Naive thymus-derived CD4-positive, alpha-beta T cell (primary cell): Measurements from ENCODE around the gene XRCC6. TPM values are rescaled to one million over a fixed set of nuclear protein-coding genes. Genes with fewer than 3 reads are reported as not detected.

Experiments
- ATAC-seq: fragments of 150-1000 bp; cut with Tn5 transposase; 2 replicates; pipeline ENCODE4 v1.10.0; 2021; ENCODE audit warnings: mild to moderate bottlenecking, moderate library complexity
- CTCF ChIA-PET: fragments of 350-600 bp; sonication (Branson Sonifier 250); formaldehyde crosslinking; loops from one replicate; lab custom pipeline; 2021; ENCODE audit warnings: antibody characterized with exemption; lab: Charles Lee
- POLR2A ChIA-PET: fragments of 350-600 bp; sonication (Branson Sonifier 250); formaldehyde crosslinking; loops from one replicate; lab custom pipeline; 2021; ENCODE audit warnings: antibody characterized with exemption, inconsistent platforms; lab: Charles Lee
- DNase-seq, 9 donors: peaks; one replicate each; pipeline versions ENCODE4 v3.0.0 to v3.0.0-alpha.2; 2020 to 2022; ENCODE audit warnings: mixed read lengths in 1 of 9
- H3K27ac ChIP-seq: one replicate; pipeline ENCODE4 v1.7.0; 2013; ENCODE audit warnings: mild to moderate bottlenecking, low read depth, low read length, moderate library complexity
- H3K27me3 ChIP-seq, 2 donors: one replicate each; pipeline ENCODE4 v1.7.0; 2013; ENCODE audit warnings: low read length in 2 of 2, mild to moderate bottlenecking in 2 of 2, moderate library complexity in 2 of 2; ENCODE audit not compliant: control insufficient read depth in 2 of 2, insufficient read depth in 2 of 2
- H3K36me3 ChIP-seq, 3 experiments: 1 replicate in 2 of 3; 2 replicates in 1 of 3; pipeline ENCODE4 v1.7.0; 2013; ENCODE audit warnings: low read length in 3 of 3, mild to moderate bottlenecking in 3 of 3, moderate library complexity in 1 of 3; ENCODE audit not compliant: insufficient read depth in 3 of 3, control insufficient read depth in 2 of 3
- H3K4me1 ChIP-seq, 2 donors: one replicate each; pipeline ENCODE4 v1.7.0; 2013; ENCODE audit warnings: low read length in 2 of 2, mild to moderate bottlenecking in 2 of 2, moderate library complexity in 1 of 2; ENCODE audit not compliant: control insufficient read depth in 2 of 2, insufficient read depth in 2 of 2
- H3K4me3 ChIP-seq: 2 replicates; pipeline ENCODE4 v1.7.0; 2013; ENCODE audit warnings: mild to moderate bottlenecking, low read length
- H3K9me3 ChIP-seq, 3 experiments: 1 replicate in 2 of 3; 2 replicates in 1 of 3; pipeline ENCODE4 v1.7.0; 2013; ENCODE audit warnings: low read length in 3 of 3; ENCODE audit not compliant: control insufficient read depth in 2 of 3
- H3K27ac Mint-ChIP-seq, 9 donors: one replicate each; pipeline ENCODE4 v1.8.0; 2020 to 2022; ENCODE audit warnings: mixed read lengths in 9 of 9, mild to moderate bottlenecking in 8 of 9, moderate library complexity in 5 of 9, inconsistent platforms in 2 of 9
- H3K27me3 Mint-ChIP-seq, 5 donors: one replicate each; pipeline ENCODE4 v1.8.0; 2021 to 2022; ENCODE audit warnings: mixed read lengths in 5 of 5, mild to moderate bottlenecking in 1 of 5
- H3K36me3 Mint-ChIP-seq, 5 donors: one replicate each; pipeline ENCODE4 v1.8.0; 2020 to 2022; ENCODE audit warnings: mixed read lengths in 5 of 5, mild to moderate bottlenecking in 3 of 5, inconsistent platforms in 1 of 5
- H3K4me1 Mint-ChIP-seq, 7 donors: one replicate each; pipeline ENCODE4 v1.8.0; 2020 to 2022; ENCODE audit warnings: mixed read lengths in 7 of 7, mild to moderate bottlenecking in 3 of 7, inconsistent platforms in 1 of 7
- H3K4me3 Mint-ChIP-seq, 10 donors: one replicate each; pipeline ENCODE4 v1.8.0; 2020 to 2022; ENCODE audit warnings: mild to moderate bottlenecking in 10 of 10, mixed read lengths in 10 of 10, moderate library complexity in 6 of 10, inconsistent platforms in 2 of 10
- H3K9me3 Mint-ChIP-seq, 11 donors: one replicate each; pipeline ENCODE4 v1.8.0; 2020 to 2022; ENCODE audit warnings: mixed read lengths in 11 of 11, mild to moderate bottlenecking in 4 of 11, inconsistent platforms in 1 of 11, moderate library complexity in 1 of 11
- intact Hi-C, 2 donors: fragments of 100-400 bp; cut with micrococcal nuclease; formaldehyde crosslinking; loops; one replicate each; pipeline ENCODE4 v1.15.1; 2023
- polyA plus RNA-seq, 2 donors: library from polyadenylated mRNA; unstranded; fragments of 300-500 nt; fragmentation: Illumina TruSeq; gene quantifications; one replicate each; pipeline ENCODE4 v1.2.3, GENCODE V29; 2021
- total RNA-seq, 6 experiments: library from RNA in 5 of 6; stranded (reverse) in 5 of 6; gene quantifications; 1 replicate in 5 of 6; 2 replicates in 1 of 6; pipeline ENCODE4 v1.2.3 and lab custom pipeline; 2021 to 2026

XRCC6 gene
- total and polyA plus RNA-seq, 7 experiments from 2014 or later, result 139 to 542 (median 168) TPM

DNA sequence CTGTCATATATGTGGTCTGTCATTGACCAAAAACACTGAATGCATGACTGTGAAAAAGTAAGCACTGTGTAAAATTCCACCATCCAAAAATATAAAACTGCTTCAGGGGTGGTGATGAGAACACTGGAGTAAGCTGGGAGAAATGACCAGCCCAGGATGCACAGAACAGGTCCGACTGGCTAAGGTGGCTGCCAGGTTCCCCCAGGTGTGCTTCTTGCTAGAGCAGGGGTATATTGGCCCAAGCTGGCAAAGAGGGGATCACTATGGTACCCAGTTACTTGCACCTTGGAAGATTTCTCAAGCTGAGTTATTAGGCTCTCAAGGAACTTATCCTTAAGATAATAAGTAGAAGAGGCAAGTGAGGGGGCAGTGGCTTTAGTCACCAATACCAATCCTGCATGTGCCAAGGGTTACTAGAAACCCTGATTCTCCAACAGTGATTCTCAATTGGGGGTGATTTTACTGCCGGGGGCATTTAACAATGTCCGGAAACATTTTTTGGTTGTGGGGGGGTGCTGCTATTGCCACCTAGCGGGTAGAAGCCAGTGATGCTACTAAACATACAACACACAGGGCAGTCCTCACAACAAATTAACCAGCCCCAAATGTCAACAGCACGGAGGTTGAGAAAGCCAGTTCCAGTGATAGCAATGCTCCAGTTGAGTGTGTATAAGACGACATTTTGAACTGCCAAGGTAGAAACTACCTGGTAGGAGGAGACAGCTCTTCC, 51.9 kb downstream of the XRCC6 start:
- Mint-ChIP-seq H3K27me3 (no peaks in the 10 kb centered on the region), H3K4me1 (peaks cover 6 to 33% (median 19%) of the 10 kb centered on the region in 7 donors), H3K27ac (peak overlapping the region in 2 of 9 donors; percentile 25 to 33), H3K9me3 (no peaks in the 10 kb centered on the region), H3K4me3 (no peak overlapping the region), H3K36me3 (peaks cover 12 to 23% (median 19%) of the 10 kb centered on the region in 5 donors)
- Histone ChIP-seq H3K9me3 (no peaks in the 10 kb centered on the region), H3K4me3 (no peak overlapping the region), H3K27me3 (no peaks in the 10 kb centered on the region), H3K36me3 (peaks cover 0 to 36% (median 4%) of the 10 kb centered on the region in 3 experiments), H3K4me1 (no peaks in the 10 kb centered on the region), H3K27ac (no peak overlapping the region)
- POLR2A ChIA-PET, result interaction anchor here (0.6 to 2.0 kb wide), 2 partner anchors 16 to 384 kb away, joined by 4 to 5 read pairs; partner anchors contain the start of gene SNU13
- ATAC-seq, result peak; percentile 41
- no peak for DNase-seq
- intact Hi-C loops, result no loop called here
- CTCF ChIA-PET, result interaction anchor here (0.8 to 1.9 kb wide), 2 partner anchors 16 to 24 kb away, joined by 3 to 5 read pairs; no protein-coding TSS in a partner anchor

DNA sequence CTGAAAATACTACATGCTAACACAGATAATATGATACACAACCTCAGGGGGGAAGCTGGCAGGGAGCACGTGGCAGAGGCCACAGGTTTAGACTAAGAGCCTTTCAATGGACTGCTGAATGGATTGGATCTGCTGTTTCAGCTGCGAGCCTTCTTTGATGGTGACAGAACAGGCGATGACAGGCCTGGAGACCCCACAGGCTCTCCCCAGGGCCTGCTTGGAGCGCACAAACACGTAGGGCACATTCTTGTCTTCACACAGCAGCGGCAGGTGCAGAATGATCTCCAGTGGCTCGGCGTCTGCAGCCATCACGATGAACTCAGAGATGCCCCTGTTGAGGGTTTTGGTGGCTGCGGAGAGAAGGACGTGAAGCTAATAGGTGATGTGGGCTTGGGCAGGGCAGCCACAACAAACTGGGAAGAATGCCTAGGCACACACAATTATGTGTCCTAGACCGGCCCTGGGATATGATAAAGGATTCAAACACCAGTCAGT, 53.8 kb downstream of the XRCC6 start:
- peaks cover 6 to 34% (median 25%) of the 10 kb centered on the region in 7 donors for H3K4me1 Mint-ChIP-seq
- no peak for ATAC-seq
- no peak overlapping the region for H3K27ac ChIP-seq
- ChIA-PET CTCF (interaction anchor here (1.1 to 1.9 kb wide), 2 partner anchors 8 to 22 kb away, joined by 5 to 8 read pairs; no protein-coding TSS in a partner anchor), POLR2A (no interaction called here)
- H3K27me3 Mint-ChIP-seq, result no peaks in the 10 kb centered on the region
- DNase-seq, result no peak
- no peak overlapping the region for H3K4me3 ChIP-seq
- peaks cover 8 to 48% (median 16%) of the 10 kb centered on the region in 3 experiments for H3K36me3 ChIP-seq
- H3K27ac Mint-ChIP-seq, result peak overlapping the region in 6 of 9 donors; percentile 16 to 67 (median 45)
- no peaks in the 10 kb centered on the region for H3K4me1 ChIP-seq
- intact Hi-C loops, result no loop called here
- H3K27me3 ChIP-seq, result no peaks in the 10 kb centered on the region
- H3K9me3 Mint-ChIP-seq, result no peaks in the 10 kb centered on the region
- no peak overlapping the region for H3K4me3 Mint-ChIP-seq
- H3K9me3 ChIP-seq, result no peaks in the 10 kb centered on the region
- H3K36me3 Mint-ChIP-seq, result peaks cover 12 to 32% (median 21%) of the 10 kb centered on the region in 5 donors

DNA sequence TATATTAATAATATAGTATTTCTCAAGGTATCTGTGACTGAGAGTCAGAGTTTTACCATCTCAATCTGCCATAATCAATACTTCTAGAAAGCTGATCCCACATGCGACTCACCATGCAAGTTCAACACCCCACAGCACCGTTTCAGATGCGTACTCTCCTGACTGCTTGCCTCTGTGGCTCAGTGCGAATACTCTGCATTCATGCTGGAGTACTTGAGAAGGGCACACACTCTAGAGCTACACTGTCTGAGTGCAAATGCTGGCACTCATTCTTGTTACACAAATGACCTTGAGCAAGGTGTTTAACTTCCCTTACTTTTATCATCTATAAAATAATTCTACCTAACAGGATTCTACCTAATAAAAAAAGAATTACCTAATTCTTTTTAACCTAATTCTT, 55.0 kb downstream of the XRCC6 start:
- H3K4me1 Mint-ChIP-seq, result peaks cover 9 to 44% (median 36%) of the 10 kb centered on the region in 7 donors
- POLR2A ChIA-PET, result no interaction called here
- Histone ChIP-seq H3K4me3 (no peak overlapping the region), H3K36me3 (peaks cover 8 to 52% (median 25%) of the 10 kb centered on the region in 3 experiments), H3K4me1 (peaks cover 0 to under 1% of the 10 kb centered on the region in 2 donors), H3K27ac (no peak overlapping the region), H3K9me3 (no peaks in the 10 kb centered on the region), H3K27me3 (no peaks in the 10 kb centered on the region)
- DNase-seq (no peak), ATAC-seq (no peak)
- peak overlapping the region in 5 of 9 donors; percentile 3 to 64 (median 25) for H3K27ac Mint-ChIP-seq
- H3K9me3 Mint-ChIP-seq, result no peaks in the 10 kb centered on the region
- CTCF ChIA-PET, result no interaction called here
- intact Hi-C loops, result no loop called here
- H3K4me3 Mint-ChIP-seq, result no peak overlapping the region
- H3K36me3 Mint-ChIP-seq, result peaks cover 16 to 34% (median 24%) of the 10 kb centered on the region in 5 donors
- no peaks in the 10 kb centered on the region for H3K27me3 Mint-ChIP-seq

DNA sequence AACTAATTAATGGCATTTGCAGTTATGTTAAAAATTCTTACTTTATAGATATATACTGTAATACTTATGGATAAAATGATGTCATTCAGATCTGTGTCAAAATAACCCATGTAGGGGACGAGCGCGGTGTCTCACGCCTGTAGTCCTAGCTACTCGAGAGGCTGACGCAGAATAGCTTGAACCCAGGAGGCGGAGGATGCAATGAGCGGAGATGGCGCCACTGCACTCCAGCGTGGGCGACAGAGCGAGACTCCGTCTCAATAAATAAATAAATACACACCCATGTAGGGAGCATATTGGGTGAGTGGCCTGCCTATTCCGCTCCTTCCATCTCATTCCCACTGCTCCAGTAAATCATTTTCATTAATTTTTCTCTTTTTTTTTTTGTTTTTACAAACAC, 60.5 kb downstream of the XRCC6 start:
- peaks cover 8 to 27% (median 21%) of the 10 kb centered on the region in 3 experiments for H3K36me3 ChIP-seq
- H3K9me3 Mint-ChIP-seq, result peaks cover 0 to 3% (median 0%) of the 10 kb centered on the region in 11 donors
- H3K4me3 ChIP-seq, result peak overlapping the region; percentile 91
- ChIA-PET CTCF (interaction anchor here (1.2 kb wide), 1 partner anchor 15 kb away, joined by 5 read pairs; no protein-coding TSS in a partner anchor), POLR2A (interaction anchor here (0.7 to 1.1 kb wide), 4 partner anchors 11 to 331 kb away, joined by 3 to 7 read pairs (median 4); no protein-coding TSS in a partner anchor)
- H3K27ac Mint-ChIP-seq, result peak overlapping the region in 8 of 9 donors; percentile 42 to 99 (median 98)
- peak overlapping the region; percentile 77 to 99 (median 99) for H3K4me3 Mint-ChIP-seq
- peak; percentile 31 for ATAC-seq
- peaks cover 14 to 70% (median 42%) of the 10 kb centered on the region in 7 donors for H3K4me1 Mint-ChIP-seq
- intact Hi-C loops, result loop anchor here (1.0 to 10.0 kb wide), 4 partner anchors 15 to 933 kb away; partner anchors contain the start of genes NAGA (in 1 of the 2), PHETA2 (in 1 of the 2), POLDIP3 (in 1 of the 2) and SMDT1 (in 1 of the 2)
- peak in 1 of 9 donors; percentile 25 for DNase-seq
- no peaks in the 10 kb centered on the region for H3K27me3 ChIP-seq
- peaks cover 0 to 9% of the 10 kb centered on the region in 2 donors for H3K4me1 ChIP-seq
- peaks cover 9 to 26% (median 16%) of the 10 kb centered on the region in 5 donors for H3K36me3 Mint-ChIP-seq
- peak overlapping the region; percentile 92 for H3K27ac ChIP-seq
- no peaks in the 10 kb centered on the region for H3K27me3 Mint-ChIP-seq
- no peaks in the 10 kb centered on the region for H3K9me3 ChIP-seq

DNA sequence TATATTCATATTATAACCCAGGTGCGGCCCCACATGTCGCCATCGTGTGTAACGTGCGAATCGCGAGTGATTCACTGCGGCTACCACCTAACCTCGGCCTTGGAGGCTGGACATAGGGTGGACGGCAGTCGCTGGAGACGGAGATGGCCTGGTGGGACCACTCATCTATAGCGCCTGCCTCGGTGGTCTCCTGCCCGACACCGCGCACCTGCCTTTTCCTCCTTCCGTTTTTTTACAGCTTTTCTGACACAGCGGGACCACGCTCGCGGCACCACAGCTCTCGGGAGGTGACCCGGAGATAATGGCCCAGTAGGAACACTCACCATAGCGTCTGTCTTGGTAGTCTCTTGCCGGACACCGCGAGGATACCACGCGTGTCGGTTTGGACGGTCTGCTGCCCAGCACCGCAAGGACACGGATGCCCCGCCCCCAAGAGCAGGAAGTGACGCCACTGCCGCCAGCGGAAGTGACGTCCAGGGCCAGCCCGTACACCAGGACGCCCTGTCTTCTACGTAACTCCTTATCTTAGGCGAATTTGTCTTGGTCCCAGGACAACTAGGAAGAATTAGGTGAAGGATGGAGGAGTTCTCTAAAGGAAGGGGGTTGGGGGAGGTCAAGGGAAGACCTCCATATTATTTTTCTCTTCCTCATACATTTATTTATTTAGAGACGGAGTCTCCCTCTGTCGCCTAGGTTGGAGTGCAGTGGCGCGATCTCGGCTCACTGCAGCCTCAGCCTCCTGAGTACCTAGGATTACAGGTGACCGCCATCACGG, 61.1 kb downstream of the XRCC6 start:
- peak overlapping the region; percentile 92 for H3K27ac ChIP-seq
- no peaks in the 10 kb centered on the region for H3K27me3 Mint-ChIP-seq
- POLR2A ChIA-PET, result interaction anchor here (0.7 to 1.6 kb wide), 5 partner anchors 12 to 397 kb away, joined by 3 to 7 read pairs (median 4); partner anchors contain the start of genes DESI1, SMDT1 and XRCC6
- H3K4me1 Mint-ChIP-seq, result peaks cover 14 to 70% (median 45%) of the 10 kb centered on the region in 7 donors
- CTCF ChIA-PET, result interaction anchor here (1.2 kb wide), 1 partner anchor 15 kb away, joined by 5 read pairs; no protein-coding TSS in a partner anchor
- peak overlapping the region; percentile 94 to 99 (median 98) for H3K27ac Mint-ChIP-seq
- H3K36me3 ChIP-seq, result peaks cover 8 to 27% (median 21%) of the 10 kb centered on the region in 3 experiments
- H3K9me3 Mint-ChIP-seq, result peaks cover 0 to 3% (median 0%) of the 10 kb centered on the region in 11 donors
- peak overlapping the region; percentile 91 to 99 (median 99) for H3K4me3 Mint-ChIP-seq
- DNase-seq (peak; percentile 77 to 88 (median 85)), ATAC-seq (peak; percentile 93)
- H3K9me3 ChIP-seq, result no peaks in the 10 kb centered on the region
- intact Hi-C loops, result loop anchor here (1.0 to 10.0 kb wide), 4 partner anchors 16 to 933 kb away; partner anchors contain the start of genes NAGA (in 1 of the 2), PHETA2 (in 1 of the 2), POLDIP3 (in 1 of the 2) and SMDT1 (in 1 of the 2)
- peak overlapping the region; percentile 91 for H3K4me3 ChIP-seq
- H3K4me1 ChIP-seq, result peaks cover 3 to 14% of the 10 kb centered on the region in 2 donors
- H3K27me3 ChIP-seq, result no peaks in the 10 kb centered on the region
- peaks cover 7 to 23% (median 14%) of the 10 kb centered on the region in 5 donors for H3K36me3 Mint-ChIP-seq
